ENCODE results near the gene APOC3.
"Not testable (repeated sequence)": the region's sequence is repeated elsewhere in the genome, so short reads cannot be mapped to it uniquely, and the experiment has no call there.

The APOC3 gene

GRCh38 chr11:116829525-116830183, at the start of gene APOC3:
APOC3 (plus strand) TSS chr11:116829907; CDS start chr11:116830583, 676 bp downstream.
- DNase-seq = no peak

DNA sequence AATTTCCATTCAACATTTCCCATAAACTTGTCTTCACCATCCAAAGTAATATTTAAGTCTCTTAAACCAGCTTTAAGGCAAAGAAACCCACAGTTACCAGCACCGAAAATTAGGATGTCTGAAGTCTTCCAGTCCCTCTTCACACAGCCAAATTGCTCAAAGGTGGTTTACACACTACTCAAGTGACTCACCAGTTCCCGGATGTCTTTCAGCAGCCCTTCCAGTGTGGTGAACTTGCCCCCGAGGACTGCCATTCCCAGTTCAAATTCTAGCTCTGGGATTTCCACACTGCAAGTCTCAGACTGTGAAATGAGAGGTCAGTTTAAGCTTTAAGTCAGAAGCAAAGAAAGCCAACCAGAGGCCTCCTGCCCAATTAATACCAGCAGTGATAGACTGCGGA, 47.0 kb upstream of the APOC3 start:
- DNase-seq = no peak

- no peak for DNase-seq
These were observed 43.4 kb upstream of the APOC3 start for GRCh38 chr11:116786326-116786725.

DNA sequence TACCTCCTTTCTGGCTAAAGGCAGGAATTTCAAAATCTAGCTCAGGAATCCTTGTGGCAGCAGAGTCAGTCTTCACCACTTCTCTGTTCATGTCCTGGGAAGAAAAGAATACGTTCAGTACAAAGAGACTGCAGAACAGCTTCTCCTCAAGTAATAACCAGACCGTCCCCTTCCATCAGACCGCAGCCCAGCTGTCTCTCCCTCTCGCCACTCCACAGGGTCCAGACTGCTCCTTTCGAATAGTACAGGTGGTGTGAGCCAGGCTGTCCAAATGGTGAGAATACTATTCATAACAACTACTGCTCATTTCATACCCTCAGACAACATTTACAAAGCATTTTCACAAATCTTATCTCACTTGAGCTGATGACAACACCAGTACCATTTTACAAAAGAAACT, 42.7 kb upstream of the APOC3 start:
- no peak for DNase-seq

- no peak for DNase-seq
These were observed 42.3 kb upstream of the APOC3 start for GRCh38 chr11:116787436-116787785.

GRCh38 chr11:116787786-116788486, 41.8 kb upstream of the APOC3 start, which contains the start of gene ZPR1:
ZPR1 (minus strand) TSS chr11:116788023; CDS start chr11:116787990, 33 bp downstream.
- no peak for DNase-seq

DNA sequence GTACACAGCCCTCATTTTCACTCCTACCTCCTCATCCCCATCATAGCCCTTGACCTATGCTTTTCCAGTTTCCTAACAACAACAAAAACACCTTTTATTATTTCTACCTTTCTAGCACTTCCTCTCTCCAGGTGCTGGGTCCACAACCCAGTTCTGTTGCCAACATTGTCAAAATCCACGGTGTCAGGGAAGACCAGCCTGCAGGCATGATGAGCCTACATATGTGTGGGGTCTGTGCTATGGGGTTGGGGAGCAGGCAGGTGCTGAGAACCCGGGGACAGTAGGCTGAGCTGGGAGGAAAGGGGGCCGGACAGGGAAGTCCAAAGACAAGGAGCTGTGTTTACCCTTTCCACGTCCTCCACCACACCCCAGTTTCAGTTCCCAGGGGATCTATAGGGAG, 41.2 kb upstream of the APOC3 start:
- no peak for DNase-seq

DNA sequence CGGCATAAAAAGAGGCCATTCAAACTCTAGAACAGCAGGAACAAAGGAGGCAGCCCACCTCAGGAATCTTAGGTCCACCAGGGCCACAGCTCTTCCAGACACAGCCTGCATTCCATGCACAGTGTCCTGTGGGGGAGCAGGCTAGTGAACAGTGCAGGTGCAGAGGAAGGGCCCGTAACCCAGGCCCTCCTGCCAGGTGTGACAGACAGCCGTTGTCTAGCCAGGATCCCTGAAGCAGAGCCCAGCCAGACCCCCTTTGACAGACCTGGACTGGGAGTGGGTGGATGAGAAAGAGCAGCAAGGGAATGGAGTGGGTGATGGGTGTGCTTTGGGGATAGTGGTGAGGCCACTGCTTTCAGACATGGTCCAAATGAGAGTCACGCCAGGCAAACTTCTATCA, 40.7 kb upstream of the APOC3 start:
- no peak for DNase-seq

DNA sequence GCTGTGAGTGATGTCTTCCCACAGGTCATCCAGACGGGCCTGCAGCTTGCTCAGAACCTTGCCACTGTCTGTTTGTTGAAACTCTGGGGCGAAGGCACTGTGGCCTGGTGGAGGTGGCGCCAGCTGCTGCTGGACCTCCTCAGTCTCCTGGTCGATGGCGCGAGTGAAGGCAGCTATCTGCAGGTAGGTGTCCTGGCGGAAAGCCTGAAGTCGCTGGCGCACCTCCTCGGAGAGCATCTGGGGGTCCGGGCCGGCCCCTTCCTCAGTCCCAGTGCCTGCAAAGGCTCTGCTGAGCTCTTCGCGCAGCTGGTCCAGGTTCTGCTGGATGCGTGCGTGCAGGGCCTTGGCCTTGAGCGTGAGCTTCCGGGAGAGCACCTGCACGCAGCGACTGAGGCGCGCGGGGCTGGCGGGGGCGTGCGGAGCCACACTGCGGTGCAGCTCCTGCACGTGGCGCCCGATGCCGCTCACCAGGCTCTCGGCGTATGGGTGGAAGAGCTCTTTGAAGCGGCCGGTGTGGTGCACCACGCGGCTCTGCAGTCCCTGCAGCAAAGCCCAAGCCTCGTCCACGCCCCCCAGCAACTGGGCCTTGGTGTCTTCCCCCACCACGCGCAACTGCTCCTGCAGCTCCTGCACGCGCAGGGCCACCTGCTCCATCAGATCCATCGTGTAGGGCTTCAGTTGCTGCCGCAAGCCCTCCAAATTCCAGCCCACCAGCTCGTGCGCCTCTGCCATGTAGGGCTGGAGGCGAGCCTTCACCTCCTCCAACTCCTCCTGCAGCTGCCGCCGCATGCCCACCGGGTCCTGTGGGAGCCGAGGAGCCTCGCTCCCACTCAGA, 39.3 kb upstream of the APOC3 start:
- DNase-seq = no peak

- no peak for DNase-seq
These were observed 38.5 kb upstream of the APOC3 start for GRCh38 chr11:116791002-116791812.

- no peak for DNase-seq
These were observed 37.9 kb upstream of the APOC3 start, which contains the start of gene APOA5 for GRCh38 chr11:116791813-116792143. APOA5 (minus strand) TSS chr11:116791879; CDS start chr11:116791860, 19 bp downstream.

DNA sequence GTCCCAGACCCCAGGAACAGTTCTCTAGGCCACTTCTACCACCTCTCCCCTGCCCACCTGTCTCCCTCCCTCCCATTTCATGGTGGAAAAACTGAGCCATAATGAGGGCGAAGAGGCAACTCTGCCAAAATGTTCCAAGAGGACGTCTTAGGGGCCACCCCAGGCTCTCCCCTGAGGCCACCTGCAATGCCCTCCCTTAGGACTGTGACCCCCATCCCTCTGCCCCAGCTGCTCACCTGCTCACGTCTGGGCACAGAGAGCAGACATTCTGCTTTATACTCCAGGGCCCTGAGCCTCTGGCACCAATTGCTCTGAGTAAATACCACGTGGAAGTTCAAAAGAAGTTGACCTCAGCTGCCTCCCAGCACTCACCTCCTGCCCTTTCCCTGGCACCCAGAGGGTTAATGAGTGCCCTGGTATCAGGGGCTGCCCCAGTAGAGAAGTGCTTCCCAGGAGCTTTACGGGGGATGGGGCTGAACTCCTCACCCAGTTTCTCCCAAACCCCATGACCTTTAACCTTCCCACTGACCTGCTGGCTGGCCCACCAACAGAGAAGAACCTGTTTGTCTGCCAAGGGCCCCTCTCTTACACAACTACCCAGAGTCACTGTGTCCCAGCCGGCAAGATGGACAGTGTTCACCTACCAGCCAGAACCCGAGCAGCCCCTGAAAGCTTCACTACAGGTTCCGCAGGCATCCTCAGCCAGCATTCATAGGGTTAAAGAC, 37.4 kb upstream of the APOC3 start:
- no peak for DNase-seq

DNA sequence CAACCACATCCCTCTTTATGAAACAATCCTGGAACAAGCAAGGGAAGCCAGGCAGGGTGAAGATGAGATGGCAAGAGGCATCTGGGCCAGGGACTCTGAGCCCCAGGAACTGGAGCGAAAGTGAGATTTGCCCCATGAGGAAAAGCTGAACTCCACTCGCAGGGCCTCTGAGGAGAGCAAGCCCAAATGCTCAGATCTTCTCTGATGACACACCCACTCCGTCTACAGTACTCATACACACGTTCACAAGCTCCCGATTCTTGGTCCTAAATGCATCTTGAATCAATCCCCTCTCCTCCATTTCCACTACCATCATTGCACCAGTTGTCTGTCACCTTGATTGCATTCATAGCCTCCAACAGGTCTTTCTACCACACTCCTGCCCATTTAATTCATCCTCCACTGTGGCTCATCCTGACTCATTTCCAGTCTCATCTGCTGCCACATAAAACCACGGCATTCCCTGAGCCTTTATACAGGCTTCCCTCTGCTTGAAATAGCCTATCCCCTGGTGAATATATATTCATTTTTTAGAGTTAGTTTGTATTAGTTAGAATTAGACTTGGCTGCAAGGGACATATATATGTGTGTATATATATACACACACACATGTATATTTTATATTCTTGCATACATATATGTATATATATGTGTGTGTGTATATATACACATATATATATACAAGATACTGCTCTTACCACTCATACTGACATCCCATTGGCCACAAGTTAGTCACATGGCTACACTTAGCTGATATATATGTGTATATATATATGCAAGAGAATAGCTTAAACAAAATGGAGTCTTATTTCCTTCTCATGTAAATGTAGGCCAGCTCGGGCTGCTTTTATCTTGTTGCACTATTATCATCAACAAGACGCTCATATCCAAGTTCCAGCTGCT, 36.6 kb upstream of the APOC3 start:
- DNase-seq = no peak

- DNase-seq = no peak
These were observed 36.0 kb upstream of the APOC3 start for GRCh38 chr11:116793772-116794097.

DNA sequence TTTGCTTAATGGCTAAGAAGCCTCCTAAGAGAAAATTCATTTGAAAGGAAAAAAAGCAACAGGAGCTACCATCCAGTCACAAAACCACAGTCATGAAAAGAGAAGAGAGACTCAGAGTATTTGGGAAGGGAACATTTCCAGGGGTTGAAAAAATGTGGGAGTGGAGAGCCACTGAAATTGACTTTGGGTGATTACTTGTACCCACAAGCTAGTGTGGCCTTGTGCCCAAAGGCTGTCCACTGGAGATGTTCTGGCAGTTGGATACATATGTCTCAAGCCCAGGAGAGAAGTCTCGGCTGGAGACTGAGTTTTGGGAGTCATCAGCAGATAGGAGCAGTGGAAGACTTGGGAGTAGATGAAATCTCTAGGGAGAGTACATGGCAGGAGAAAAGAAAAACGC, 34.9 kb upstream of the APOC3 start:
- no peak for DNase-seq

- DNase-seq = no peak
These were observed 33.2 kb upstream of the APOC3 start for GRCh38 chr11:116796548-116796947.

GRCh38 chr11:116797816-116798215, 31.9 kb upstream of the APOC3 start:
- no peak for DNase-seq

- no peak for DNase-seq
These were observed 31.3 kb upstream of the APOC3 start for GRCh38 chr11:116798368-116798767.

DNA sequence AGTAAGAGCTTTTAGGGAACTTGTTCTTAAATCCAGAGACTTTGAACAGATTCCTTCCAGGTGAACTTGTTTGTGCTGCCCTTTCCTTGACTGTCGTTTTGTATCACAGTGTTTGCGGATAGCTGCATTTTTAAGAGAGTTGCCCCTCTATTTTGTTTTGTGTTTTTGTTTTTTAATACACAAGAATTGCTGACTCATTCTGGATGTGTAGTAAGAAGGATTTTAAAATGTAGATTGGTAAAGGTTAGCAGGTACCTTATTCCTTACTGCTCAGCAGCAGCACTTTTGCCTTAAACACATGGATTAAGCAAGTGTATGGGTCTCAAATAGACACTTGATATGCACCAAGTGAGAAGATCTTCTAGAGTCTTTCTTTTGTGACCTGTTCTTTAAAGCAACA, 29.1 kb upstream of the APOC3 start:
- no peak for DNase-seq

GRCh38 chr11:116801662-116802061, 28.0 kb upstream of the APOC3 start:
- not testable (repeated sequence) for DNase-seq

GRCh38 chr11:116804001-116804400, 25.7 kb upstream of the APOC3 start:
- DNase-seq = no peak
